NCI-H1105 treated with DMSO at 0.1 percent for 48 hours (cell line): Measurements from ENCODE around the gene ITK.

Experiments
- DNase-seq: peaks from one replicate; lab custom pipeline; 2025; lab: John Stamatoyannopoulos, UW

ITK gene

DNA sequence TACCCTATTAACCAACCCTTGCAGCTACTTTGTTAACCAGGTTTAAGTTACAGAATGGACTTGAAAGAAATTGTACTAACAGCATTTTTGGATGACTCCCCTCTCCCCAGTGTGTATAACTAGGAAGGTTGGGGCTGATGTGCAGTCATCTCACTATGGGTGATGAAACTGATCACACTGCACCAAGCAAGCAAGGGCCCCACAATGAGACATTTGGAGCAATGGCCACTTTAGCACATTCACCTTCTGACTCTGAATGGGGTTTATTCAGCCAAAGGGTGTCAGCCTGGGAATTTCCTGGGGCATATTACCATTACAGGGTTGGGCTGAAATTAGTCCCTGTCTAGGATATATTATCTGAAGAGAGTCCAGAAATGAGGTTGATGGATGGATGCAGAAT lies 66.6 kb downstream of the ITK start:
- no peak for DNase-seq

DNA sequence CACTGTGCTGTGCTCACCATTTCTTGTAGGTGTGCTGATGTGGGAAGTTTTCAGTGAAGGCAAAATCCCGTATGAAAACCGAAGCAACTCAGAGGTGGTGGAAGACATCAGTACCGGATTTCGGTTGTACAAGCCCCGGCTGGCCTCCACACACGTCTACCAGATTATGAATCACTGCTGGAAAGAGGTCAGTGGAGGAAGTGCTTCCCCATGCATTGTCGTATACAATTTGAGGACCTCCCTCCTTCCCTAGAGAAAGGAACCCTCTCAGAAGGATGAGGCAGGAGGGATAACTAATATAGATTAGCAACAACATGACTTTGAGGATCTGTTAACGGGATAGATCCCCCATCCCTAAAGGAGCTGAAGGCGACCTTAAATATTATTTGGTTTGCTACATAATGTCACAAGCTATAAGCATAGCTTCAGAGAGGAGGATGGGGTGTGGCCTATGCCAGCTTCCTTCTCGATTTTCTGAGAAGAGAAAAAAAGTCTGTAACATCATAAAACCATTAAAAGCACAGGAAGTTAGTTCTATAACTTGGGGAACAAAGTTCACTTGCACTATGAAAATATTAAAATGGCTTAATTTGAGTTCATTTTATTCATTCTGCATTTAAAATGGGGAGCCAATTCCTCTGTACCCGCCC lies 68.3 kb downstream of the ITK start:
- DNase-seq: no peak

DNA sequence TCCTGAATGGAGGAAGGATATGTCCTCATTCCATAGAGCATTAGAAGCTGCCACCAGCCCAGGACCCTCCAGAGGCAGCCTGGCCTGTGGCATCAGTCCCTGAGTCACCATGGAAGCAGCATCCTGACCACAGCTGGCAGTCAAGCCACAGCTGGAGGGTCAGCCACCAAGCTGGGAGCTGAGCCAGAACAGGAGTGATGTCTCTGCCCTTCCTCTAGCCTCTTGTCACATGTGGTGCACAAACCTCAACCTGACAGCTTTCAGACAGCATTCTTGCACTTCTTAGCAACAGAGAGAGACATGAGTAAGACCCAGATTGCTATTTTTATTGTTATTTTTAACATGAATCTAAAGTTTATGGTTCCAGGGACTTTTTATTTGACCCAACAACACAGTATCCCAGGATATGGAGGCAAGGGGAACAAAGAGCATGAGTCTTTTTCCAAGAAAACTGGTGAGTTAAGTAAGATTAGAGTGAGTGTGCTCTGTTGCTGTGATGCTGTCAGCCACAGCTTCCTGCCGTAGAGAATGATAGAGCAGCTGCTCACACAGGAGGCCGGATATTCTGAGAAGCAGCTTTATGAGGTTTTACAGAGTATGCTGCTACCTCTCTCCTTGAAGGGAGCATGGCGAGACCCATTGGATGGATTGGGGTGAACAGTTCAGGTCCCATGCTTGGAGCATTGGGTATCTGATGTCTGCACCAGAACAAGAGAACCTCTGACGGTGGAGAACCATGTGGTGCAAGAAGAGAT lies 72.2 kb downstream of the ITK start:
- no peak for DNase-seq

DNA sequence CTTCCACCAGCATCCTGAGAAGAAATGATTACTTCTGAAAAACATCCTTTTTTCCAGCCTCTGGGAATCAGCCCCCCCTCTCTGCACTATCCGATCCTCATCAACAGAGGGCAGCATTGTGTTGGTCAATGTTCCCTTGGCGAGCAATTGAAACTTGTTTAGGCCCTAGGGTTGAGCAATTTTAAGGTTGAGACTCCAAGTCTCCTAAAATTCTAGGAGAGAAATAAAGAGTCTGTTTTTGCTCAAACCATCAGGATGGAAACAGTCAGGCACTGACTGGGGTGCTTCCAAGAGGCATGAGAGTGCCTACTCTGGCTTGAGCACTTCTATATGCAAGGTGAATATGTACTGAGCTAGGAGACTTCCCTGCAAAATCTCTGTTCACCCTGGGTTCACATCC lies 72.9 kb downstream of the ITK start:
- peak; percentile 12 for DNase-seq

DNA sequence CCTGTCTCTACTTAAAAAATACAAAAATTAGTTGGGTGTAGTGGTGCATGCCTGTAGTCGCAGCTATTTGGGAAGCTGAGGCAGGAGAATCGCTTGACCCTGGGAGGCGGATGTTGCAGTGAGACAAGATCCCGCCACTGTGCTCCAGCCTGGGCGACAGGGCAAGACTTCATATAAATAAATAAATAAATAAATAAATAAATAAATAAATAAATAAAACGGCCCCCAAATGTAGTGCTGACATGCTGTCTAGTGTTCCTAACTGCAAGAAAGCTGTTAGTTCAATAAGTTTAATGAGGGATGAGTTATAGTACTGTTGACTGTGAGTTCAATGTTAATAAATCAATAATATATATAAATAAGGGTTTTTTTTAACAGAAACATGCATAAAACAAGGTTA lies 77.8 kb downstream of the ITK start:
- no peak for DNase-seq

DNA sequence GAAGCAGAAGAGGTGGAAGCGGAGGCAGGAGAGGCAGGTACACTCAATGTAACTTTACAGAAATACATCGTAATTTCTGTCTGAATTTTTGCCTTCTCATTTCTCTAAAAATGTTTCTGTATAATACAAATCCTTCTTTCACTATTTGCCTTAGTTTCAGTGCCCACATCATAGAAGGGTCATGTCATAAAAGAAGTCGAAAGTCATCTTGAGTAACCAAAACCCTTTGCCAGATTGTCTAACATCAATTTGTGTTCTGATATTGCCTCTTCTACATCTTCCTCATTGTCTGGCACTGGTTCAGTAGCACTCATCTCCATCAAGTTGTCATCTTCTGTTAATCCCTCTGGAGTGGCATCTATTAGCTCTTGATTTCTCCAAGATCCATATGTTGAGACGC lies 79.1 kb downstream of the ITK start:
- DNase-seq: no peak

DNA sequence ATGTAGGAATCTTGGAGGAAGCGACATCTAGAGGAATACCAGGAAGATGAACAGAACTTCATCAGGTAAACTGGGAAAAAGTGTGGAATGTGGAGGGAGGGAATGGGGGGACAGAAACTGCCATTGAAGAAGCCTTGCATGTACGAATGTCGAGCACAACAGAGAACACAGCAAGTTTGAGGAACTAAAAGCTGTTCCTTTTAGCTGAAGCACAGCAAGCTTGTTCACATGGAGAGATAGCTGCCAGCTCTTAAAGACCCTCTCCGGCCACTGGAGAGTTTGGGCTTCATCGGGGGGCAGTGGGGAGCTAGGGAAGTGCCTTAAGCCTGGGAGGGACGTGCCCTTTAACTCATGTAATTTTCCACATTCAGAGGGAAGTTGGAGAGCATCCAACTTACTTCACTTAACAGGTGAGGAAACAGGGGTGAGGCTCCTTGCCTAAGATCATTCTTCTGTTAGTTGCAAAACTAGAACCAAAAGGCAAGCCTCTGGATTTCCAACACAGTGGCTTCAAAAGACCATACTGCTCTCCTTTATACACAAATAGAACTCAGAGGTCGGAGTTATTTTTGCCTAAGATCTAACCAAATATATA lies 83.0 kb downstream of the ITK start:
- DNase-seq: no peak

DNA sequence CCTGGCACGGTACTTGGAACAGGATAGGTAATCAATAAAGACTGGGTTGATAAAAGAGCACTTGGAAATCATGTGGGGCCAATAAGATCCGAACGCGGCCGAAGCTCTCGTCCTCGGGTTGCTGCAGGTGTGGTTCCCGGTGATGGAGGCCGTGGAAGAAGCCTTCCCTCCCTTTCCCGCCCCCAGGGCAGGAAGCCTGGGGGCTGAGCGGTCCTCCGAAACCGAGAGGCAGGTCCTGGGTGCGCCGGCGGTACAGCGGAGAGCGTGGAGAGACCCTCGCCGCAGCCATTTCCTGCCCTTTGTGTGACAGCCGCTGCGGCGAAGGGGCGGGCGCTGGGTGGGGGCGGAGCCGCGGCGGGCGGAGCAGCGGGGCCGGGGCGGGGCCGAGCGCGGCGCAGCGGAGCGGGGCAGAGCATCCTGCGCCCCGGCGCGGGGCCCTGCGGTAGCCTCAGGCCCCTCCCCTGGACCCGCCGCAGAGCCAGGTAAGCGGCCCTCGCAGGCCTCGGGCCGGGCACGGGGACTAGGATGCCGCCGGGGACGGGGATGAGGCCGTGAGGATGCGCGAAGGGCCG lies 85.2 kb downstream of the ITK start, which contains the start of gene CYFIP2:
Gene CYFIP2 (plus strand): TSS at position 410 of the 572 bp plus-strand sequence. CDS start 19,239 bp downstream, outside the sequence.
- DNase-seq: peak; percentile 55

DNA sequence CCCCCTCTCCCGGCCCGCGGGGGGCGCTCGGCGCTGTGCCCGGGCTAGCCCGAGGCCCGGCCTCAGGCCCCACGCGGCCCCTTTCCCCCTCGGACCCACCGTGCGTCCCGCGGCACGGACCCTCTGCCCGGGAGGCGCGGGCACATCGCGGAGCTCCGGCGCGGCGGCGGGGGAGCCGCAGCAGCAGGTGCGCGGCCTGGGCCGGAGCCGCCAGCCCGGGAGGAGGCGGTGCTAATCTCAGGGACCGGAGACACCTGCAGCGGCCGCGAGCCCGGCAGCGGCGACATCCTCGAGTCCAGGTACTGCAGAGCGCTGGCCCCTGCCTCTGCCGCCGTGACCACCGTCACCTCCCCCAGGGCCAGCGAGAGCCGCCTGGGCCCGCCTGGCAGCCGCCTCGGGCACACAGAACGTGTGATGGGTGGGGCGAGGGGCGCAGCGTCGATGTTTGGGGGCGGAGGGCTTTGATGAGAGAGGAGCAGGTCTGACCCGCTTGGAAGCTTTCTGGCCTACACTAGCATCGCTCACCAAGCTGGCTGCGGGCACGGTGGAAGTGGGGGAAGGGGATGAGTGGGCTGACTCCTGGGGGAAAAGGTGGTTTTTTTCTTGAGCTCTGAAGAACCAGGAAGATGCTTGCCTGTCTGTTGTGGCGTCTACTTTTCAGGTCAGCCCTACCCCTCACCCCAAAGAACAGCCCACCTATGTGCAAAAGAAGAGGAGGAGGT lies 85.8 kb downstream of the ITK start:
- peak; percentile 29 for DNase-seq

DNA sequence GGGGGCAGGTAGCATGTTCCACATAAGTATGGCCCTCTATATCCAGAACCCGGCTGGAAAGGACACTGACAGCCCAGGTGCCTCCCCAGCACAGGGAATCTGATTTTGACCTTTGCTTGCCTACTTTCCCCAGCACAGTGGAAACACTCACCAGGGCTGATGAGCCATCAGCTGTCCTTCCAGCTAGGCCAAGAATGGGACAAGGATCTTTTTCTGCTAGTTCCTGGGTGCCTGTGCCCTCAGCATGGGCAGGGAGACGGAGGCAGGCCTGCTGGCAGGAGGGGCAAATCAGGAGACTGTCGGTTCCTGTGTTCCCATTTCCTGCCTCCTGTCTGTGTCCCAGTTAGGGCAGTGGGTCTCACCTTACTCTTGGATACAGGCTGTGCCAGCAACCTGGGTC lies 86.4 kb downstream of the ITK start:
- no peak for DNase-seq

DNA sequence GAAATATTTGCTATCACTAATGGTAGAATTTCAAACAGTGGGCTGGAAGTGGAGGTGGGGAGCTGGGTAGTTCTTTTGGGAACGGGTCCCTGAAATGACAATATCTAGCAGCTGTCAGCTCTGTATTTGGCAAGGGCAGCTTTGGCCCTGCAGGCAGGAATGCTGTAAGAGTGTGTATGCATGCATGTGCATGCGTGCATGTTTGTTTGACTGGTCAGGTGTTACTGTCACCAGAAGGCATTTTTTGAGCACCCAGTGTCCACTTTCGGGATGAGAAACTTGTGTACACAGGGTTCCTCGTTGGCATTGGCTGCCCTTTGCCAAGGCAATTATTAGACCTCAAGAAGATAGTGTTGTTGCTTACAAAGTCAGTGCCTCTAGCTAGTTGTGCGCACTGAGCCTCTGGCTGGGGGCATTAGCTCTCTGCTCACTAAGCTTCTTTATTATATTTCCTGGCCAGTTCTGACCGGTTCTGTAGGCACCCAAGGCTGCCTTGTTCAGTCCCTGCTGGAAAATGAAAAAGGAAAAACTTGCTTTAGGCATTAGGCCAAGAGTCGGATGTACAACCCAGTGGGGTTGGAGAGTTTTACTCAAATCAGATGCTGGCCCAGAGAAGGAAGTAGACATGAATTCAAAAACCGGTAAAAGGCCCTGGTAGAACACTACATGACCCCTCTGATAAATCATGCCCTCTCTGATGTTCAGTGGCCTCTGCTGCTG lies 87.3 kb downstream of the ITK start:
- no peak for DNase-seq

DNA sequence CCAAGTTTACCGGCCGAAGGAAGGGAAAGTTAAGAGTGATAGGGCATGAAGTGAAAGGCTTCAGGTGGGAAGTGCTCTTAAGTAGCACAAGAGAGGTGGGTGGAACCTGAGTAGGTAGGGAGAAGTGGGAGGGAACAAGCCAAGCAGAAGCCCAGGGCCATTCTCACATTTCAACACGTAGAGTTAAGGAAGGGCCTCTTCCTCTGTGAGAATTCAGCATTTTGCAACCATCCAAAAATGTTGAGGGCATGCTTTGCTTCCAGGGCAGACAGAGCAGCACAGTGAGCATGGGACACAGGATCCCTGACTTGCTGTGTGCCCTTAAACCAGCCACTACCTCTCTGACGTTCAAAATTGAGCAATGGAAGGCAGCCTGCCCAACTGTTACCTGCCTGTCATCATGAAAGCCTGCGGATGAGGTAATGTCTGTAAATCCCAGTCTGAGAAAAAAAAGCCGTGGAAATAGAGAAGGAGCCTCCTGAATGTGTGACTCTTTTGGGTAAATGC lies 88.6 kb downstream of the ITK start:
- DNase-seq: no peak

DNA sequence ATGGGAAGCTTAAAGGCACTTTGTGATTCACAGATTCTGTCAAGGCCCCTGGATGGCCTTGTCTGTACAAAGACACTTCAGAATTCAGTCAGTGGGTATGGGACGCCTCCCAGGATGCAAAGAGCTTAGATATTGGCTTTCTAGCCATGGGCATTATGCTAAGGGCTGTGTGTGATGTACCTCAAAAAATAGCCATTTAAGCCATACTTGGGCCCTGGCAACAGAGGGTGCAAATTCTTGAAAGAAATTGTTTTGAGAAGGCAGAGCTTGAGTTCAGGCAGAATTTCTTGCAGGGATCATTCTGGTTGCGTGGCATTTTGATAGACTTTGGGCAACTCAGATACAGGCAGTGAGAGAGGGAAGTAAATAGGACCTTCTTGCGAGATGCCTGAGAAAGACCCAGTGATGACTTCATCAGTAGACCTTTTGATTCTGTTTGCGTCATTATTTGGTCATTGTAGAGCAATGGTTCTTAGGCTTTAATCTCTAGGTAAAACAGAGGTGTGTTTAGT lies 89.2 kb downstream of the ITK start:
- no peak for DNase-seq

DNA sequence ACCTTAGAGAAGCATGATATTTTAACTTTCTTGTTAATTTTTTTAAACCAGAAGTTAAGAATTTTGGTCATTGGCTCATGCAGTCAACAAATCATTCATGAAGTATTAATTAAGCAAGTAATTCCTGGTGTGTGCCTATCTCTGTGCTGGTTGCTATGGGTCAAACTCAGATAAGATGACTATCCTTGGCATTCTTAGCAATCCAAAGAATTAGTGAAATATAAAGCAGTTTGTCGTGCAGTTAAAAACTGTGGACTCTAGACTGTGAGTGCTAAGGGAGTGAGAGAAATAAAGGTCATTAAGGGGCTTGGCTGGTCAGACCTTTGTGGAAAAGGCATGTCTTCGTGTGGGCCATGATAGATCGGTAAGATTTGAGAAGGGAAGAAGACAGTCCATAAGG lies 90.1 kb downstream of the ITK start:
- DNase-seq: no peak

DNA sequence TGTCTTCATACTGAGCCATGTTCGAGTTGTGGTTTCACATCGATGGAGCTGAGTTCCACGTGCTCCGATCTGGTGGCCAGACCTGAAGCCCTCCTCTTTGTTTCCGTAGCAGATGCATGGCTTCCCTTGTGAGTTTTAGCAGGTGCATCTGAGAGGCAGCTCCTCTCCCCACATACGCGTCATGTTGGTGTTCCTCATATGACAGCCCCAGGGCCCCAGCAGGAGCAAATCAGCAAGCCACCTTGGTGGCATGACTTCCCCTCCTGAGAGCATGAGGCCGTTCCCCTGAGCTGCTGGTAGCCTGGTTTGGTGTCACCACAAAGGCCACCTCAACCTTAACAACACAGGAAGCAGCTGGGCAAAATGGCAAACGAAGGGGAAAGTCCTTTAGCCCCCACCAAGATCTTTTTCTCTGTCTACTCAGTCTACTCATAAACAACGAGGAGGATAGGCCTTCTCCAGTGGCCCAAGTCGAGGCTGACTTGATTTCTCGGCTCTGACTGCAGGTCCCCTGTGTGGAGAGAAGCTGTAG lies 91.2 kb downstream of the ITK start:
- no peak for DNase-seq

DNA sequence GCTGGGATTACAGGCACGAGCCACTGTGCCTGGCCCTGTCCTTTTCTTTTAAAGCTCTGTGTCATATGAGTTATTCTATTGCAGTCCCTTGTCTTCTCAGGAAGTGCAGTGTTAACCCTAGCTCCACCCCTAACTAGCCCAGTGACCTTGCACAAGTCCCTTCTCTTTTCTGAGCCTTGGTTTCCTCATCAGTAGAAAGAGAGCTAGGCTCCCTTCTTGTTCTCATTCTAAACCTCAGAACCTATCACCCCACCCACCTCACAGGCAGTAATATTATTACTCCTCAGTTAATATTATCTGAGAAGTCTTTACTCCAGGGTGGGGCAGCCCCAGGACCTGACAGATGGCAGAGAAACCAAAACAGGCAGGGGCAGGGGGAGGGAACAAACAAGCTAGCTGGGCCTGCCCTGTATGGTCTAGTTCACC lies 92.5 kb downstream of the ITK start:
- no peak for DNase-seq

DNA sequence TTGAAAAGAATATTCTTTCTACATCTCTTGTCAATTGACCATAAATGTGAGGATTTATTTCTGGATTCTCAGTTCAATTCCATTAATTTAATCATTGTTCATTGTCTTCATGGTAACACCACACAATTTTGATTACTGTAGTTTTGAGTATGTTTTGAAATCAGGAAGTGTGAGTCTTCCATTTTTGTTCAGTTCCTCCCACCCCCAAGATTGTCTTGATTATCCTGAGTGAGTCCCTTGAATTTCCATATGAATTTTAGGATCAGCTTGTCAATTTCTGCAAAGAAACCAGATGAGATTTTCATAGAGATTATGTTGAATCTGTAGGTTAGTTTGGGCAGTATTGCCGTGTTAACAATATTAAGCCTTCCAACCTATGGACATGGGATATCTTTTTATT lies 94.8 kb downstream of the ITK start:
- DNase-seq: no peak

DNA sequence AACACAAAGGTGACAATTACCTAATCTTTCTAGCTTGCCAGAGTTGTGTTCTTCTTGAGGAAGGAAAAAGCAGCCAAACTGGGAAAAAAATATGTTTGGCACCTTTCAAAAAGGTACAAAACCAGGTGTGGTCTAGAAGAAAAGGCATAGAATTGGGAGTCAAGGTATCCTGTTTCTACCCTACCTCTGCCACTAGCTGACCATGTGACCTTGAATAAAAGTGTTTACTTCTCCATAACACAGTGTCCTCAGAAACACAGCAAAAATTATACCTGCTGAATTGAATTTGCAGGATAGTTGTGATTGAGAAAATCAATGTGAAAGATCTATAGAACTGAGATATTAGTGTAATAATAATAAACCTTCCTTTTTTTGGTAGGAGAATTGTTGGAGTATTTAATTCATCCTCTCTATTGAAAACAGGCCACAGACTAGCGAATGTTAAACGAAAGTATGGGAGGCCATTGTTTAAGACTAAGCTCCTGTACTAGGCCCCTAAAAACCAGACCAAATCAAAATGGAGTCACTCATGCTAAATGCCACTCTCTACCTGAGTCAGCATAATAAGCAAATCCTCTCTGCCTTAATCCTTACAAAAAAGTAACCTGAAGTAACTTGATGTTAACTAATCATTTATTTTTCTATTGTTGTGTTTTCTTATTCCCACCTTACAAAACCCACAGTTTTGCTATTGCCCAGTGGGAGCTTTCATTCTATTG lies 97.8 kb downstream of the ITK start:
- DNase-seq: no peak

DNA sequence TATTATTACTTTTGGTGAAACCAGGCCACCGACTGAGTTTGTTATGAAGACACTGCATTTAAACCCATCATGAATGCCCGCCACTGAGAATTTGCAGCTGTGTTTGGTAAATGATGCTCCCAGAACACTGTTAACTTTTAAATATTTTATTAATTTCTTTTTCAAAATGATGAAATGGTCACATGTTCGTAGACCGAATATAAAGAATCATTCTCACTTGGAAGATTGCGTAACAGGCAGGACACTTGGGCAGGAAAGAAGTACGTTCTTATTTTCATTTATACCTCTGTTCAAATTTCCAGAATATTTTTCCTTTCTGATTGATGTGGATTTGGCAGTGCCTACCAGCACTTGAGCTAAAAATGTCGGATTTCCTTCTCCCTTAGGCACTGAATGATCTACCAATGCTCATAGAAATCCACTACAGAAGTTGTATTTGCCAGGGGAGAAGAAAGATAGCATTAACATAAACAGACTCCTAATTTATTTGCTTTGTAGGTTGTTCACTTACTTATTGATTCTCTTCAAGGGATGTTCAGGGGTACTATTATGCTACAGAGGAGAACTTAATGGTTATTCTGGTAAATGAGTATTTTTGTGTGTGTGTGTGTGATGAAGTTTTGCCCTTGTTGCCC lies 99.1 kb downstream of the ITK start:
- no peak for DNase-seq

DNA sequence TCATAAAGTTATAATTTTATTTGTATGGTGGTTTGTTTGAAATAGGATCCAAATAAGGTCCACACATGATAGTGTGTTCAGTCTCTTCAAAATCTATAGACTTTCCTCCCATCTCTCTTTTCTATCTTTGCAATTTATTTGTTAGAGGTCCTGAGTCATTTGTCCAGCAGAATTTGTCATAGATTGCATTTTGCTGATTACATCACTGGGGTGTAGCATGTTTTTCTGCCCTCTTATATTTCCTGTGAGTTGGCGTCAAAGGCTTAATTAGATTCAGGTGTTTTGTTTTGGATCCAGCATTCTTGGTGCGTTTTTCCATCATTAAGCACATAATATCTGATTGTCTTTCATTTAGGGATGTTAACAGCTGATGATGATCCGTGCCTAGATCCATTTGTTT lies 100.3 kb downstream of the ITK start:
- no peak for DNase-seq
